22Rv1 (cell line): ENCODE data around the gene MARK4.

Experiments used
- ZFX ChIP-seq: fragments of 450-650 bp; IDR thresholded peaks from 2 replicates; pipeline ENCODE4 v1.6.1; 2017; ENCODE audit warnings: antibody characterized with exemption, borderline replicate concordance
- TF ChIP-seq, protein P1 (sequence below): fragments of 450-650 bp; IDR thresholded peaks from 2 replicates; pipeline ENCODE4 v1.5.1; 2017; ENCODE audit warnings: mild to moderate bottlenecking

DNA sequence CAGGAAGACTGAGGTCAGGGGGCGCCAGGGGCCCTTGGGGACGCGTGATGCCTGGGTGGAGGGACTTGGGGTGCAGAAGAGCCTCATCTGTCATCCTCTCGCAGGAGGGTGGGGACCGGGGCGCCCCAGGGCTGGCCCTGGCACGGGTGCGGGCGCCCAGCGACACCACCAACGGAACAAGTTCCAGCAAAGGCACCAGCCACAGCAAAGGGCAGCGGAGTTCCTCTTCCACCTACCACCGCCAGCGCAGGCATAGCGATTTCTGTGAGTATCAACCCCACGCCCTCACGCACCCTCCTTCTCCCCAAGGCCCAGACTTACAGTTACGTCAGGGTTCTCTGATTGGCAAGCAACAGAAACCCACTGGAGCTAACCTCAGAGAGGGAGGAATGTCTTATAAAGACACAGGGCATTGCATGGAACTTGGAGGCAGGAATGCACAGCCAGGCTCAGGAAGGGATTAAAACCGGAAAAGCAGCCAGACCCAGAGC is 29.4 kb downstream of the MARK4 start:
- TF ChIP-seq, protein P1, sequence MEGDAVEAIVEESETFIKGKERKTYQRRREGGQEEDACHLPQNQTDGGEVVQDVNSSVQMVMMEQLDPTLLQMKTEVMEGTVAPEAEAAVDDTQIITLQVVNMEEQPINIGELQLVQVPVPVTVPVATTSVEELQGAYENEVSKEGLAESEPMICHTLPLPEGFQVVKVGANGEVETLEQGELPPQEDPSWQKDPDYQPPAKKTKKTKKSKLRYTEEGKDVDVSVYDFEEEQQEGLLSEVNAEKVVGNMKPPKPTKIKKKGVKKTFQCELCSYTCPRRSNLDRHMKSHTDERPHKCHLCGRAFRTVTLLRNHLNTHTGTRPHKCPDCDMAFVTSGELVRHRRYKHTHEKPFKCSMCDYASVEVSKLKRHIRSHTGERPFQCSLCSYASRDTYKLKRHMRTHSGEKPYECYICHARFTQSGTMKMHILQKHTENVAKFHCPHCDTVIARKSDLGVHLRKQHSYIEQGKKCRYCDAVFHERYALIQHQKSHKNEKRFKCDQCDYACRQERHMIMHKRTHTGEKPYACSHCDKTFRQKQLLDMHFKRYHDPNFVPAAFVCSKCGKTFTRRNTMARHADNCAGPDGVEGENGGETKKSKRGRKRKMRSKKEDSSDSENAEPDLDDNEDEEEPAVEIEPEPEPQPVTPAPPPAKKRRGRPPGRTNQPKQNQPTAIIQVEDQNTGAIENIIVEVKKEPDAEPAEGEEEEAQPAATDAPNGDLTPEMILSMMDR: no peak
- no peak for TF ChIP-seq ZFX
